Fibroblast of pulmonary artery (primary cell): ENCODE data around the gene FGD5.

Source experiments
- DNase-seq: peaks from one replicate; pipeline ENCODE4 v3.0.0-alpha.2; 2010; ENCODE audit warnings: low read depth
- H3K4me3 ChIP-seq: replicated peaks from 2 replicates; pipeline ENCODE4 v1.5.1; 2011; ENCODE audit warnings: low read depth, mild to moderate bottlenecking, control low read depth, low read length, moderate library complexity
- CTCF ChIP-seq: IDR thresholded peaks from 2 replicates; pipeline ENCODE4 v1.5.1; 2011; ENCODE audit warnings: mild to moderate bottlenecking, control low read depth, low read length, inconsistent platforms; ENCODE audit errors: missing control alignments

Gene FGD5

GRCh38 chr3:14883226-14883625 lies 64.5 kb downstream of the FGD5 start:
- no peak for TF ChIP-seq CTCF
- no peak overlapping the region for H3K4me3 ChIP-seq
- DNase-seq = no peak

DNA sequence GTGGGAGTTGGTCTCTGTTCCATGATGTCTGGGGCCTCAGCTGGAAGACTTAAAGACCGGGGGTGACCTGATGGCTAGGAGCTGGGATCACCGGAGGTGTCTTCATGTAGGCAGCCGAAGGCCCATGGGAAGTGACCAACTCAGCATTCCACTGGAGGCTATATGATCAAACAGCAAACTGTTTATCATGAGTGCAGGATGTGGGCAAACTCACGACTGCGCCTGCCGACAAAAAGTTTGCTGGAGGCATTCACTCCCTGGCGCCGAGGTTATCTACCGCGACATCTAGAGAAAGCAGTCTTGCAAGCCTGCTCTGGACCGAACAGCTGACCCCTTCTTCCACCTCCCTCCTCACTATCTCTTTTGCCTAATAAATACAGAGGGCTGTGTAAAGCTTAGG lies 65.9 kb downstream of the FGD5 start:
- H3K4me3 ChIP-seq = no peak overlapping the region
- TF ChIP-seq CTCF = no peak
- no peak for DNase-seq

- no peak for DNase-seq
- no peak overlapping the region for H3K4me3 ChIP-seq
- TF ChIP-seq CTCF = no peak
Observed at GRCh38 chr3:14885307-14885706, 66.5 kb downstream of the FGD5 start.

- H3K4me3 ChIP-seq = no peak overlapping the region
- no peak for DNase-seq
- TF ChIP-seq CTCF = no peak
Observed at GRCh38 chr3:14886101-14886500, 67.3 kb downstream of the FGD5 start.

DNA sequence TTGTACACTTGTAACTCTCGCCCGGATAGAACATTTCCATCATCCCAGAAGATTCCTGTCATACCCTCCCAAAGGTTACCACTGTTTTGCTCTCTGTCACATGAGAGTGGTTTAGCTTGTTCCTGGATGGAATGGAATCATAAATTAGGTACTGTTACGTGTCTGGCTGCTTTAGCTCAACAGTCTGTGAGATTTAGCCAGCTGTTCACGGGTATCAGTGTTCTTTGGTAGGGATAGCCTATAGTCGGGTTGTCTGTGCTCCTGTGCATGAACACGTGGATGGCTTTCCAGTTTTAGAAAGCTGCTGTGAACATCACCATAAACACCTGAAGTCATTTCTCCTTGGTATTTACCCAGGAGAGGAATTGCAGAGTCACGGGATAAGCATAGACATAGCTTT lies 70.4 kb downstream of the FGD5 start:
- TF ChIP-seq CTCF = no peak
- no peak for DNase-seq
- H3K4me3 ChIP-seq = no peak overlapping the region

GRCh38 chr3:14889943-14890342 lies 71.2 kb downstream of the FGD5 start:
- TF ChIP-seq CTCF = no peak
- H3K4me3 ChIP-seq = no peak overlapping the region
- DNase-seq = no peak

GRCh38 chr3:14890476-14890875 lies 71.7 kb downstream of the FGD5 start:
- no peak for TF ChIP-seq CTCF
- DNase-seq = no peak
- H3K4me3 ChIP-seq = no peak overlapping the region
